HUES48 (cell line): Measurements from ENCODE around the gene TWSG1.

Source experiments
- H3K27ac ChIP-seq: one replicate; pipeline ENCODE4 v1.7.0; 2013; ENCODE audit warnings: low read depth, low read length, inconsistent platforms
- H3K27me3 ChIP-seq: 2 replicates; pipeline ENCODE4 v1.6.1; 2013; ENCODE audit warnings: mild to moderate bottlenecking, low read length; ENCODE audit not compliant: control insufficient read depth, insufficient read depth
- H3K36me3 ChIP-seq: 2 replicates; pipeline ENCODE4 v1.6.1; 2013; ENCODE audit warnings: low read length; ENCODE audit not compliant: control insufficient read depth, insufficient read depth
- H3K4me1 ChIP-seq: 2 replicates; pipeline ENCODE4 v1.6.1; 2013; ENCODE audit warnings: mild to moderate bottlenecking, low read length; ENCODE audit not compliant: control insufficient read depth, insufficient read depth
- H3K4me3 ChIP-seq: 2 replicates; pipeline ENCODE4 v1.5.1; 2013; ENCODE audit warnings: mild to moderate bottlenecking, low read depth, low read length
- H3K9ac ChIP-seq: 2 replicates; pipeline ENCODE4 v1.6.1; 2013; ENCODE audit warnings: mild to moderate bottlenecking, low read depth, low read length, moderate library complexity
- H3K9me3 ChIP-seq: 2 replicates; pipeline ENCODE4 v1.6.1; 2013; ENCODE audit warnings: low read length; ENCODE audit not compliant: control insufficient read depth, insufficient read depth

TWSG1 gene

DNA sequence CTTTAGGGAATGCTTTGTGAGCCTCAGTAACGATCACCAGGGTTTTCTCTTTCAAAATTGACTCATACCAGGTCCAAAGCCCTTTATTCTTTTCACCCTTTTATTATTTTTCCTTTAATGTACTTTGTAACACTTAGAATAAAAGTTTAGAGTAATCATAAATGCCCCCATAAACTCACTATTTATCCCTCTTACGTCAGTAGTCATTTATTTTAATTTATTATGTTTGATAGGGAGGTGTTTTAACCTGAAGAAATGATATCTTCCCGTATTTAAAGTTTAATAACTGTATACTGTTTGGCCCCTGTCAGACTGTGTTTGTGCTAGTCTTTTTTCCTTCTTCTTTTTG is 1.1 kb downstream of the TWSG1 start:
- H3K27ac ChIP-seq, result no peak overlapping the region
- no peak overlapping the region for H3K9ac ChIP-seq
- H3K4me3 ChIP-seq, result peak overlapping the region; percentile 79
- H3K36me3 ChIP-seq, result peaks cover 25% of the 10 kb centered on the region
- H3K9me3 ChIP-seq, result no peaks in the 10 kb centered on the region
- H3K4me1 ChIP-seq, result peaks cover 10% of the 10 kb centered on the region
- H3K27me3 ChIP-seq, result peaks cover 16% of the 10 kb centered on the region

DNA sequence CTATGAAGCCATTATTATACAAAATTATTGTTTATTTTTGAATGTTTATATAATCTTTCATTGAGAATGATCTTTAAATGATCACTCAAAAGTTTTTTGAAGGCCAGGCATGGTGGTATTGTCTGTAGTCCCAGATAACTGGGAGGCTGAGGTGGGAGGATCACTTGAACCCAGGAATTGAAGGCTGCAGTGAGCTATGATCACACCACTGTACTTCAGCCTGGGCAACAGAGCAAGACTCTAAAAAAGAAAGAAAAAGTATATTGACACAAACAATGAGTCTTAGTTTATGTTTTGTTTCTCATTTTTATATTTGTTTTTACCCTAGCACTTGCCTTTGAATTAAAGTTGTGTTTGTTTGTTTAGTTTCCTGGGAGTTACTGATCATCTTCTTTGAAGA is 2.3 kb downstream of the TWSG1 start:
- no peak overlapping the region for H3K4me3 ChIP-seq
- H3K27me3 ChIP-seq, result peaks cover 16% of the 10 kb centered on the region
- no peak overlapping the region for H3K9ac ChIP-seq
- peaks cover 30% of the 10 kb centered on the region for H3K36me3 ChIP-seq
- H3K27ac ChIP-seq, result no peak overlapping the region
- H3K9me3 ChIP-seq, result no peaks in the 10 kb centered on the region
- peaks cover 10% of the 10 kb centered on the region for H3K4me1 ChIP-seq

DNA sequence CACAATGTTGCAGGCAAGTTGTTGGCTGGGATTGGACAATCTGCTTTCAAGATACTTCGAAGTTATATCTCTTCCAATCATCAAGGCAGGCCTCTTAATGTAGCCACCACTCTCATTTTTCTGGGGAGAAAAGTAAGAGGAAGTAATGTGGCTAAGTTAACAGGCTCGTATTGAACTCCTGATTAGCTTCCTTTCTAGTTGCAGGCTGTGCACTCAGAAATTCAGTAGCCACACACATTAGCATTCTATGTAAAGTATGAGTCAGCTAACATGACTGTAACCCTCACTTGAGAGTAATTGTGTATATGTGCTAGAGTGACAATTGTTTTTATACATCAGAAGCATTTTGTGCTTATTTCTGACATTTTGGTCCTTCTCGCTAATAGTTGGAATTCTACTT is 3.3 kb downstream of the TWSG1 start:
- peaks cover 16% of the 10 kb centered on the region for H3K27me3 ChIP-seq
- no peak overlapping the region for H3K4me3 ChIP-seq
- no peaks in the 10 kb centered on the region for H3K9me3 ChIP-seq
- no peak overlapping the region for H3K27ac ChIP-seq
- peaks cover 35% of the 10 kb centered on the region for H3K36me3 ChIP-seq
- no peak overlapping the region for H3K9ac ChIP-seq
- peaks cover 10% of the 10 kb centered on the region for H3K4me1 ChIP-seq

DNA sequence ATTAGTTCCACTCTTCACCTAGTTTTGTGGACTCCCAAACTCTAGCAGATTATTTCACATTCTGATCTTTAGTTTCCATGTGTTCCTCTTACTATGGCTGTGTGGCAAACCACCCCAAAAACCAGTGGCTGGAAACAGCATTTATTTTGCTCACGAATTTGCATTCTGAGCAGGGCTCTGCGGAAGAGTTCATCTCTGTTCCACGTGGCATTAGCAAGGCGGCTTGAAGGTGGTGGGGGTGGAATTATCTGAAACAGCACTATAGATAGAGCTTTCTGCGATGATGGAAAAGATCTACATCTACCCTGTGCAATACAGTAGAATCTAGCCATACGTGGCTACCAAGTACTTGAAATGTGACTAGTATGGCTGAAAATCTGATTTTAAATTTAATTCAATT is 5.9 kb downstream of the TWSG1 start:
- peaks cover 5% of the 10 kb centered on the region; the same call in 1 of the 2 replicates for H3K9me3 ChIP-seq
- H3K4me1 ChIP-seq, result peaks cover 5% of the 10 kb centered on the region; the same call in 1 of the 2 replicates
- no peak overlapping the region for H3K4me3 ChIP-seq
- no peak overlapping the region for H3K9ac ChIP-seq
- H3K36me3 ChIP-seq, result peaks cover 39% of the 10 kb centered on the region
- no peak overlapping the region for H3K27ac ChIP-seq
- H3K27me3 ChIP-seq, result peaks cover 5% of the 10 kb centered on the region

DNA sequence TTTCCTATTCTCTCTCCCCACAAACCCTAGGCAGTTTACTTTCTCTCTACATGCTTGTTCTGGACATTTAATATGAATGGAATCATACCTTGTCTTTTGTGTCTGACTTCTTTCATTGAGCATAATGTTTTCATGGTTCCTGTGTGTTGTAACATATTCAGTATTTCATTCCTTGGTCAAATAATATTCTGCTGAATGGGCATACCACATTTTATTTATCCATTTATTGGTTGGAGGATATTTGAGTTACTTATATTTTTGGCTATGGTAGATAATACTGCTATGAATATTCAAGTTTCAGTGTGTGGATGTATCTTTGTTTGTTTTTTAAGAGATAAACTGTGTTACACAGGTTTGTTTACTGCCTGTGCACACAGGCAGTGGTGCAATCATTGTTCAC is 9.0 kb downstream of the TWSG1 start:
- H3K36me3 ChIP-seq, result peaks cover 22% of the 10 kb centered on the region
- H3K9ac ChIP-seq, result no peak overlapping the region
- no peak overlapping the region for H3K4me3 ChIP-seq
- H3K27me3 ChIP-seq, result no peaks in the 10 kb centered on the region
- no peaks in the 10 kb centered on the region for H3K4me1 ChIP-seq
- peaks cover 5% of the 10 kb centered on the region; the same call in 1 of the 2 replicates for H3K9me3 ChIP-seq
- H3K27ac ChIP-seq, result no peak overlapping the region

DNA sequence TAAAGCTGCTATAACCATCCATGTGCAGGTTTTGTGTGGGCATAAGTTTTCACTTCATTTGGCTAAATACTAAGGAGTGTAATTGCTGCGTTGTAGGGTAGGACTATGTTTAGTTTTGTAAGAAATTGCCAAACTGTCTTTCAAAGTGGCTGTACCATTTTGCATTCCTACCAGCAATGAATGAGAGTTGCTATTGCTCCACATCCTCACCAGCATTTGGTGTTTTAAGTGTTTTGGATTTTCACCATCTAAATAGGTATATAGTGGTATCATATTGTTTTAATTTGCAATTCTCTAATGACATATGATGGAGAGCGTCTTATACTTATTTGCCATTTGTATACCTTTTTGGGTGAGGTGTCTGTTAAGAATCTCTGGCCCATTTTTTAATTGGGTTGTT is 12.2 kb downstream of the TWSG1 start:
- no peak overlapping the region for H3K9ac ChIP-seq
- H3K36me3 ChIP-seq, result peaks cover 9% of the 10 kb centered on the region; the same call in 1 of the 2 replicates
- no peaks in the 10 kb centered on the region for H3K4me1 ChIP-seq
- H3K27me3 ChIP-seq, result no peaks in the 10 kb centered on the region
- H3K9me3 ChIP-seq, result peaks cover 5% of the 10 kb centered on the region; the same call in 1 of the 2 replicates
- H3K27ac ChIP-seq, result no peak overlapping the region
- H3K4me3 ChIP-seq, result no peak overlapping the region

DNA sequence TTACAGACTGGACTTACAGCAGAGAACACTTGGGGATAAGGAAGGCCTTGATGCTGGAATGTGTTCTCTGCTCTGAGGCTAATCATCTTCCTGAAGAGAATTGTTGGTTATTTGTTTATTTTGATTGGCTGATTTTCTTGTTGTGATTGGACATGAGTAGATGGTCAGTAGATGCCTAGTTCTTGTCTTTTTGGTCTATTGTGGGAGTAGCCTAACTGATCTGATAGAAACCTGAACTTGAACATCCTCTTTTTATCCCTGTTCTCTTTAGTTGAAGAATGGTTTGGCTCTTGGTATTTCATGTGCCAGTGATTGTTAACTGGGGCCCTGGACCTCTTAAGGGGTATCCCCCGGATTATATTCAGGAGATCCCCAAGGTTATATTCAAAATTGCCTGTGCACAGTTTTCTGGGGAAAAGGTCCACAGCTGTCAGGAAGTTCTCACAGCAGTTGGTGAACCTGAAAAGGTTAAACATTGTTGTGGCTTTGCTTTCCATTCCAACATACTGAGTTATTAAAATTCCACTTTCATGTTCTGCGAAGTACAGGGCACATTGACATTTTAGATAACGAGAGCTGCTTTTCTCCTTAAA is 13.6 kb downstream of the TWSG1 start:
- H3K27ac ChIP-seq, result no peak overlapping the region
- H3K27me3 ChIP-seq, result no peaks in the 10 kb centered on the region
- no peaks in the 10 kb centered on the region for H3K4me1 ChIP-seq
- no peak overlapping the region for H3K4me3 ChIP-seq
- H3K36me3 ChIP-seq, result peaks cover 4% of the 10 kb centered on the region; the same call in 1 of the 2 replicates
- H3K9ac ChIP-seq, result no peak overlapping the region
- peaks cover 5% of the 10 kb centered on the region; the same call in 1 of the 2 replicates for H3K9me3 ChIP-seq

DNA sequence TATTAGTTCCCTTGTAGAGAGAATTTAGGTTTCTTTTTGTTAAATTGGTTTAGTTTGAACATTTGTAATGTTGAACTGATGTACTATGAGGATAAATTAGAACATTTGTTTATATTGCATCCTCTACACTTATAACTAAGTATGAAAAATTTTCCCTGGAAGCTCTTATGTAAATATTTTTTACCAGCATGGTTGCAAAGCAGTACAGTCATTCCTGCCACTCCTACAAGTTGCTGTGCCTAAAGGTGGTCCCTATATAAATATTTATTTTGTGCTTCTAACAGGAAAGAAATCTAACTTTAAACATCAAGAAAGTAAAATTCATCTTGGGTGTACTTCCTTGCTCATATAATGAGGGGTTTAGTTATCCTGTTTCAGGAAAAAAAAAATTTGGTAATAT is 14.2 kb downstream of the TWSG1 start:
- Histone ChIP-seq H3K27ac (no peak overlapping the region), H3K4me3 (no peak overlapping the region), H3K27me3 (no peaks in the 10 kb centered on the region), H3K36me3 (no peaks in the 10 kb centered on the region), H3K4me1 (no peaks in the 10 kb centered on the region), H3K9ac (no peak overlapping the region), H3K9me3 (0 out of 2 replicates have a peak, but pooled peaks cover under 1% of the 10 kb centered on the region)

DNA sequence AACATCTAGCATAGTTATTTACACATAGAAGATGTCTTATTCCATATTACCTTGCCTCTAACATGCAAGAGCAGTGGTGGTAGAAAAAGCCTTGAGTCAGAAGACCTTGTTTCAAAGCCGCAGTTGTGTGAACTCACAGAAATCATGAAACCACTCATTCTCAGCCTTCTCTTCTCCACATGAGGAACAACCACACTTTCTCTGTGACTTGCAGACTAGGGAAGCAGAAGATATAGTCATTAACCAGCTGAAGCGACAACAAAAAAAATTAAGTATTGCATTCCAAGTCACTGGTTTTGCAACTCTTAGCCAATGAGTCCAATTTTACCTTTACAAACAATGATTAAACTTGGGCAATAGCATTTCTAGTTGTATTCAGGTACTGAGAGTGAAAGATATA is 19.0 kb downstream of the TWSG1 start:
- Histone ChIP-seq H3K9me3 (no peaks in the 10 kb centered on the region), H3K9ac (no peak overlapping the region), H3K4me3 (no peak overlapping the region), H3K27me3 (no peaks in the 10 kb centered on the region), H3K4me1 (no peaks in the 10 kb centered on the region), H3K27ac (no peak overlapping the region), H3K36me3 (no peaks in the 10 kb centered on the region)

DNA sequence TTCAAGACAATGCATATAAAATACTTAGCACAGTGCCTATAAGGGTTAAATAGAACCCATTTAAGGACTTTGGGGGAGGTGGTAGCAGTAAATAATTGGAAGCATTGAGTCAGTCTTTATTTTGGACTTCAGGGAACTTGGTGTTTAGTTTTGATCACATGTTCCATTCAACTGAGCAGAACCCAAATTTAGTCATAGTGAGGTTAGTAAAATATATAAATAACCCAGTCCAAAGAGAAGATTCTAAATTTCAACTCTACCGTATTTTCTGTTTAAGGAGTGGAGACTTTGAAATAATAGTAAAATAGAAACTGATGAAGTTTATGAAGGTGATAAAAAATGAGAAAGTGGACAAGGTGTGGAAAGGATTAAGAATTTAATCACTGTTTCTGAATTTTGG is 19.7 kb downstream of the TWSG1 start:
- Histone ChIP-seq H3K27ac (no peak overlapping the region), H3K4me1 (no peaks in the 10 kb centered on the region), H3K36me3 (no peaks in the 10 kb centered on the region), H3K9ac (no peak overlapping the region), H3K27me3 (no peaks in the 10 kb centered on the region), H3K4me3 (no peak overlapping the region), H3K9me3 (no peaks in the 10 kb centered on the region)

DNA sequence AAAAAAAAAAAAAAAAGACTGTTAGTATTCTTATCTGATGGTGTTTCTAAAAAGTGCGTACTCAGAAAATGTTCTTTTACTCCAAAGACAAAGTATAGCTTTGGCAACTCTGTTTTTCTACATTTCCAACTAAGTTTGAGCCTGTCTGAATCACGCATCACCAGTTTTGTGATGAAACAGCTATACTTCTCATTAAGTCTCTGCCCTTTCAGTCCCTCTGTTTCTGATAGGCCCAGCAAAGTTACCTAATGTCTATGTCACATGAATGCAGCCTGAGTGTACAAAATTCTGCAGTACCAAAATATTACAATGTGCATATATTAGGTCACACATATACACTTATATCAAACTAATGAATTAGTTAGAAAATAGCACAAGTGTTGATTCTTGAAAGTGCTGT is 22.4 kb downstream of the TWSG1 start:
- Histone ChIP-seq H3K36me3 (0 out of 2 replicates have a peak, but pooled peaks cover 5% of the 10 kb centered on the region), H3K9me3 (no peaks in the 10 kb centered on the region), H3K27ac (no peak overlapping the region), H3K4me3 (no peak overlapping the region), H3K27me3 (no peaks in the 10 kb centered on the region), H3K9ac (no peak overlapping the region), H3K4me1 (no peaks in the 10 kb centered on the region)
